Measurements from ENCODE around the gene ALG14.

ALG14 gene

GRCh38 chr1:95033843-95034242 is 38.9 kb downstream of the ALG14 start:
- TF ChIP-seq SUZ12 (IDR thresholded peaks at IDR 0.05), result no peak
- no peak for TF ChIP-seq ELF4 (IDR thresholded peaks at IDR 0.05)
- no peak for TF ChIP-seq LEF1 (IDR thresholded peaks at IDR 0.05; ENCODE audit: borderline replicate concordance)
- no peak for TF ChIP-seq TARDBP (IDR thresholded peaks at IDR 0.05)
- no peak for TF ChIP-seq NFRKB (IDR thresholded peaks at IDR 0.05)
- no peak for TF ChIP-seq L3MBTL2 (conservative IDR thresholded peaks at IDR 0.05)
- TF ChIP-seq CTBP1 (IDR thresholded peaks at IDR 0.05; ENCODE audit: borderline replicate concordance), result no peak
- no peak for TF ChIP-seq ZNF384 (IDR thresholded peaks at IDR 0.05)
- no peak for TF ChIP-seq ARNT (IDR thresholded peaks at IDR 0.05)
- no peak for TF ChIP-seq BHLHE40 (IDR thresholded peaks at IDR 0.05; ENCODE audit: borderline replicate concordance)
- TF ChIP-seq FOXA1 (IDR thresholded peaks at IDR 0.05), result no peak
- TF ChIP-seq SP1 (IDR thresholded peaks at IDR 0.05), result no peak
- TF ChIP-seq FOXM1 (IDR thresholded peaks at IDR 0.05; ENCODE audit: borderline replicate concordance), result no peak
- TF ChIP-seq HDGF (IDR thresholded peaks at IDR 0.05; ENCODE audit: borderline replicate concordance), result no peak
- TF ChIP-seq FOXK2 (IDR thresholded peaks at IDR 0.05), result no peak
- no peak for TF ChIP-seq PKNOX1 (IDR thresholded peaks at IDR 0.05)
- CTCF ChIA-PET, result no interaction called here
- POLR2A ChIA-PET, result no interaction called here
- DNase-seq (ENCODE audit: extremely low spot score), result no peak

- CTCF ChIA-PET, result interaction anchor here (1.1 kb wide), 1 partner anchor 16 kb away, joined by 5 read pairs; no protein-coding TSS in a partner anchor
- no peak for DNase-seq (ENCODE audit: extremely low spot score)
- POLR2A ChIA-PET, result no interaction called here
- TF ChIP-seq PKNOX1 (IDR thresholded peaks at IDR 0.05) (no peak), HDGF (IDR thresholded peaks at IDR 0.05; ENCODE audit: borderline replicate concordance) (no peak), LEF1 (IDR thresholded peaks at IDR 0.05; ENCODE audit: borderline replicate concordance) (no peak), SUZ12 (IDR thresholded peaks at IDR 0.05) (no peak), FOXM1 (IDR thresholded peaks at IDR 0.05; ENCODE audit: borderline replicate concordance) (no peak), BHLHE40 (IDR thresholded peaks at IDR 0.05; ENCODE audit: borderline replicate concordance) (no peak), NFRKB (IDR thresholded peaks at IDR 0.05) (no peak), FOXK2 (IDR thresholded peaks at IDR 0.05) (no peak), FOXA1 (IDR thresholded peaks at IDR 0.05) (no peak), SP1 (IDR thresholded peaks at IDR 0.05) (no peak), ELF4 (IDR thresholded peaks at IDR 0.05) (no peak), ZNF384 (IDR thresholded peaks at IDR 0.05) (no peak), CTBP1 (IDR thresholded peaks at IDR 0.05; ENCODE audit: borderline replicate concordance) (no peak), TARDBP (IDR thresholded peaks at IDR 0.05) (no peak)
Observed at GRCh38 chr1:95029532-95029931, 43.2 kb downstream of the ALG14 start.

GRCh38 chr1:95028954-95029353 is 43.8 kb downstream of the ALG14 start:
- POLR2A ChIA-PET, result no interaction called here
- no peak for TF ChIP-seq BHLHE40 (IDR thresholded peaks at IDR 0.05; ENCODE audit: borderline replicate concordance)
- TF ChIP-seq FOXA1 (IDR thresholded peaks at IDR 0.05), result no peak
- TF ChIP-seq FOXM1 (IDR thresholded peaks at IDR 0.05; ENCODE audit: borderline replicate concordance), result no peak
- TF ChIP-seq CTBP1 (IDR thresholded peaks at IDR 0.05; ENCODE audit: borderline replicate concordance), result no peak
- no peak for TF ChIP-seq ARNT (IDR thresholded peaks at IDR 0.05)
- TF ChIP-seq LEF1 (IDR thresholded peaks at IDR 0.05; ENCODE audit: borderline replicate concordance), result no peak
- TF ChIP-seq ZNF384 (IDR thresholded peaks at IDR 0.05), result no peak
- no peak for TF ChIP-seq ELF4 (IDR thresholded peaks at IDR 0.05)
- no peak for TF ChIP-seq TARDBP (IDR thresholded peaks at IDR 0.05)
- no peak for TF ChIP-seq L3MBTL2 (conservative IDR thresholded peaks at IDR 0.05)
- no peak for TF ChIP-seq NFRKB (IDR thresholded peaks at IDR 0.05)

GRCh38 chr1:95027046-95027445 is 45.7 kb downstream of the ALG14 start:
- CTCF ChIA-PET, result no interaction called here
- no peak for DNase-seq (ENCODE audit: extremely low spot score)
- TF ChIP-seq HDGF (IDR thresholded peaks at IDR 0.05; ENCODE audit: borderline replicate concordance) (no peak), NFRKB (IDR thresholded peaks at IDR 0.05) (no peak)
- POLR2A ChIA-PET, result no interaction called here

More at GRCh38 chr1:95028954-95029353, 43.8 kb downstream of the ALG14 start:
- CTCF ChIA-PET, result no interaction called here
- no peak for DNase-seq (ENCODE audit: extremely low spot score)

GRCh38 chr1:95023399-95024043 is 49.2 kb downstream of the ALG14 start:
- ChIA-PET CTCF (no interaction called here), POLR2A (no interaction called here)
- no peak for DNase-seq (ENCODE audit: extremely low spot score)
- TF ChIP-seq TARDBP (IDR thresholded peaks at IDR 0.05) (no peak), ARNT (IDR thresholded peaks at IDR 0.05) (no peak), FOXK2 (IDR thresholded peaks at IDR 0.05) (no peak), NFRKB (IDR thresholded peaks at IDR 0.05) (no peak), SUZ12 (IDR thresholded peaks at IDR 0.05) (no peak), FOXA1 (IDR thresholded peaks at IDR 0.05) (no peak), LEF1 (IDR thresholded peaks at IDR 0.05; ENCODE audit: borderline replicate concordance) (no peak), ZNF384 (IDR thresholded peaks at IDR 0.05) (no peak), FOXM1 (IDR thresholded peaks at IDR 0.05; ENCODE audit: borderline replicate concordance) (no peak), SP1 (IDR thresholded peaks at IDR 0.05) (no peak), L3MBTL2 (conservative IDR thresholded peaks at IDR 0.05) (no peak), CTBP1 (IDR thresholded peaks at IDR 0.05; ENCODE audit: borderline replicate concordance) (no peak), BHLHE40 (IDR thresholded peaks at IDR 0.05; ENCODE audit: borderline replicate concordance) (no peak), PKNOX1 (IDR thresholded peaks at IDR 0.05) (no peak), HDGF (IDR thresholded peaks at IDR 0.05; ENCODE audit: borderline replicate concordance) (no peak), ELF4 (IDR thresholded peaks at IDR 0.05) (no peak)

GRCh38 chr1:95022644-95022926 is 50.2 kb downstream of the ALG14 start:
- TF ChIP-seq L3MBTL2 (conservative IDR thresholded peaks at IDR 0.05), result no peak
- no peak for TF ChIP-seq ARNT (IDR thresholded peaks at IDR 0.05)
- TF ChIP-seq PKNOX1 (IDR thresholded peaks at IDR 0.05), result no peak
- TF ChIP-seq FOXM1 (IDR thresholded peaks at IDR 0.05; ENCODE audit: borderline replicate concordance), result no peak
- TF ChIP-seq TARDBP (IDR thresholded peaks at IDR 0.05), result no peak
- no peak for TF ChIP-seq SP1 (IDR thresholded peaks at IDR 0.05)
- no peak for TF ChIP-seq FOXK2 (IDR thresholded peaks at IDR 0.05)
- no peak for TF ChIP-seq FOXA1 (IDR thresholded peaks at IDR 0.05)
- TF ChIP-seq ELF4 (IDR thresholded peaks at IDR 0.05), result no peak
- no peak for TF ChIP-seq NFRKB (IDR thresholded peaks at IDR 0.05)
- no peak for TF ChIP-seq HDGF (IDR thresholded peaks at IDR 0.05; ENCODE audit: borderline replicate concordance)
- TF ChIP-seq CTBP1 (IDR thresholded peaks at IDR 0.05; ENCODE audit: borderline replicate concordance), result no peak
- no peak for TF ChIP-seq ZNF384 (IDR thresholded peaks at IDR 0.05)
- TF ChIP-seq SUZ12 (IDR thresholded peaks at IDR 0.05), result no peak
- CTCF ChIA-PET, result no interaction called here
- DNase-seq (ENCODE audit: extremely low spot score), result no peak
- POLR2A ChIA-PET, result no interaction called here
